ENCODE results near the gene SCGB1D1.

DNA sequence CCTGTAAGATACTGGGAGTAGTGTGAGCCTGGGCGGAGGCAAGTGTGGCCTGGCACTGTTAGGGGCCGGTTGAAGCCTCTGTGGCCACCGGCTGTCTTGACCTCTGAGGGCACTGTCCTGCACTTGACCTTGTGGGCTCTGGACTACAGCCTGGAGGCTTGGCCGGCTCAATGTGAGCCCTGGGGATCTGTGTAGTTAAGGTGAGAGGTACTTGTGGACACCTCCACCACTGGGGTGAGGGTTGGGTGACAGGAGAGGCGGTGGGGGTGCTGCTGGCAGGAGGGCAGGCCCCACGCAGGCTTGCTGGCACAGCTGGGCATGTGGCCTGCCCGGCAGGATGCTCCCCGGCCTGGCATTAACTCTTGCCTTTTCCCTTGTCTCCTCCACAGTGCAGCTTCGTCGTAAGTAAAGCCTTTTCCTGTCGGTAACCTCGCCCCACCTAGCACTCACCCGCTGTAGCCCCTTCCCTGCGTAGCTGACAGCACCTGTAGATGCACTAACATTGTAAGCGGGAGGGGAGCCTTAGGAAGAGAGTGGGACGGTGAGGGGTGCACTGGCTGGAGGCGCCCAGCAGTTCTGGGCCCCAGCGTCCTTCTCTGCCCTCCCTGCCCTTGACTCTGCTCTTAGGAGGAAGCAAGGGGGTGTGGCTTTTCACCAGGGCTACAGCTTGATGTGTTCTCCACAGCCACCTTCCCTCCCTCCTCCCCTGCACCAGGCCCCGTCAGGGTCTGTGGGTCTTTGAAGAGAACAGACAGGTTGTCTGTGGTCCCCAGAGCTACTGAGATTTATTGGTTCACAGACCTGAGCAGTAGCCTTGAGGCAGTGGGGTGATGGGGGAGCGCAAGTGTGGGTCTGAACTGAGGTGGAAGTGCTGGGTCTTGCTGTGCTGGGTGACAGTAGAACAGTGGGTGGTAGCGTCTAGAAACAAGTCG, 48.6 kb upstream of the SCGB1D1 start:
- TF ChIP-seq CTCF (IDR thresholded peaks at IDR 0.05) (no peak), POLR2A (IDR thresholded peaks at IDR 0.05) (no peak)
